Right lobe of liver (tissue), 6 donors: ENCODE measurements around the gene CABP2. TPM values are rescaled to one million over a fixed set of nuclear protein-coding genes. Genes with fewer than 3 reads are reported as not detected.
A peak's percentile ranks its signal among the peaks of the same experiment; 100 is the strongest.

ENCODE experiments used
- ATAC-seq, 4 donors: fragments of 200-7000 bp; cut with Tn5 transposase; one replicate each; pipeline ENCODE4 v1.9.1; 2020; ENCODE audit warnings: mild to moderate bottlenecking in 4 of 4, moderate library complexity in 4 of 4
- DNase-seq, 3 donors: peaks; one replicate each; pipeline ENCODE4 v3.0.0-alpha.2; 2020
- H3K27ac ChIP-seq, 3 donors: fragments of 200-600 bp; one replicate each; pipeline ENCODE4 v1.8.0; 2022
- H3K27me3 ChIP-seq, 2 donors: fragments of 200-600 bp; one replicate each; pipeline ENCODE4 v1.8.0; 2022
- H3K36me3 ChIP-seq, 4 donors: fragments of 200-600 bp; sonication (generic) in 1 of 4; one replicate each; pipeline versions ENCODE4 v1.5.1 to v1.8.0; 2017 to 2022; ENCODE audit warnings: control low read depth in 1 of 4
- H3K4me1 ChIP-seq, 4 donors: fragments of 200-600 bp; sonication (generic) in 1 of 4; one replicate each; pipeline versions ENCODE4 v1.5.1 to v1.8.0; 2017 to 2022; ENCODE audit warnings: control low read depth in 1 of 4
- H3K4me3 ChIP-seq, 3 donors: fragments of 200-600 bp; one replicate each; pipeline ENCODE4 v1.8.0; 2022
- H3K9me3 ChIP-seq, 4 donors: fragments of 200-600 bp; sonication (generic) in 1 of 4; one replicate each; pipeline versions ENCODE4 v1.5.1 to v1.8.0; 2017 to 2022; ENCODE audit warnings: control low read depth in 1 of 4
- CTCF ChIP-seq, 4 donors: fragments of 200-600 bp in 3 of 4; fragments of 450-650 bp in 1 of 4; IDR thresholded peaks; one replicate each; pipeline versions ENCODE4 v1.5.1 to v1.8.0; 2016 to 2022; ENCODE audit warnings: antibody characterized with exemption in 4 of 4, mild to moderate bottlenecking in 2 of 4
- POLR2A ChIP-seq: fragments of 450-650 bp; IDR thresholded peaks from one replicate; pipeline ENCODE4 v1.6.1; 2017; ENCODE audit warnings: antibody characterized with exemption, mild to moderate bottlenecking
- WGBS: methylation state at CpG from one replicate; pipeline ENCODE4 v1.1.6; 2018; ENCODE audit warnings: low coverage, low lambda C conversion rate; ENCODE audit not compliant: insufficient coverage; ENCODE audit errors: missing lambda C conversion rate; 5-methylcytosine and 5-hydroxymethylcytosine counted together
- intact Hi-C, 2 donors: fragments of 100-400 bp; cut with DNase I; formaldehyde crosslinking; loops; one replicate each; pipeline versions ENCODE4 v1.11.2 to v1.14.1; 2022
- total RNA-seq, 6 experiments: library from RNA; depleted of rRNA in 2 of 6; stranded (reverse); fragments of >200 nt in 2 of 6; fragmentation: NEBNext Ultra II Directional in 3 of 6; extraction: Animal tissue kit (Norgen Biotek cat#: 25700) in 3 of 6; gene quantifications; one replicate each; pipeline versions ENCODE4 v1.1.0 to v1.2.4, GENCODE V29; 2016 to 2023
- donor health status: DM: no; HTN: yes; CAD: no.
- donor health status: DM: no; HTN: no; CAD: no.
- donor health status: DM: no; HTN: no; CAD: no.
- donor health status: DM: no; HTN: yes; CAD: no.
- donor health status: DM: no; HTN: yes; CAD: no.

Gene CABP2
- total RNA-seq, 6 experiments from 2014 or later = not detected

DNA sequence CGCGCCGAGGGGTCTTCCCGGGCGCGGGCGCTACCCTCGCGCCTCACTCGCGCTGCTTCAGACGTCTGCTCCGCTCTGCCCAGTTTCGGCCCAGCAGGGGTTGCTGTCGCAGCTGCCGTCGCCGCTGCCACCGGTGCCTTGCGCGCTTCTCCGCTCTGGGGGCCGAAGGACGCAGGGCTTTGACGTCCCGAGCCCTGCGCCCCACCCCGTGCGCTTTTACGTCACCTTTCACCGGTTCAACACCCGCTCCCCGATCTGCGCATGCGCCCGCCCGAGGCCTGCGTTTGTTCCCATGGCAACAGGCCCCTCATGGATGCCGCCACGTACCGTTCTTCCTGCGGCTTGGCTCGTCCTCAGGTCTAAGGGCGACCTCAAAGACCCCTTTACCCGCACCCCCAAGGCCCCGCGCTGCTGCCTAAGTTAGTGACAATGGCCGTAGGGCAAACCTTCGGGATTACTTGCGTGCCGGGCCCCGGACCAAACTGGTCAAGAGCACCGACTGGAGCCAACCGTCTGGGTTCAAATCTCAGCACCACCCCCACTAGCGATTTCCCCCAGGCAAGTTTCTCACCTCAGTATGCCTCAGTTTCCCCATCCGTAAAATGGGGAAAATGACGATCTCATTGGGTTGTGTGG lies 14.6 kb downstream of the CABP2 start:
- peak overlapping the region; percentile 87 to 98 (median 98) for H3K27ac ChIP-seq
- peaks cover 0 to 34% (median 8%) of the 10 kb centered on the region in 4 donors for H3K4me1 ChIP-seq
- WGBS = 1% methylated on average over 13 of the region's 57 CpGs
- intact Hi-C loops = loop anchor here (5.0 to 10.0 kb wide), 3 partner anchors 41 to 116 kb away; partner anchors contain the start of genes RAD9A (in 2 of the 2) and TMEM134 (in 1 of the 2)
- no peak for TF ChIP-seq CTCF (IDR thresholded peaks at IDR 0.05)
- peak; percentile 20 for TF ChIP-seq POLR2A
- ATAC-seq (peak; percentile 29 to 55 (median 52)), DNase-seq (peak; percentile 98)
- H3K9me3 ChIP-seq = no peaks in the 10 kb centered on the region
- H3K4me3 ChIP-seq = peak overlapping the region; percentile 58 to 87 (median 78)
- H3K27me3 ChIP-seq = no peaks in the 10 kb centered on the region
- H3K36me3 ChIP-seq = no peaks in the 10 kb centered on the region

DNA sequence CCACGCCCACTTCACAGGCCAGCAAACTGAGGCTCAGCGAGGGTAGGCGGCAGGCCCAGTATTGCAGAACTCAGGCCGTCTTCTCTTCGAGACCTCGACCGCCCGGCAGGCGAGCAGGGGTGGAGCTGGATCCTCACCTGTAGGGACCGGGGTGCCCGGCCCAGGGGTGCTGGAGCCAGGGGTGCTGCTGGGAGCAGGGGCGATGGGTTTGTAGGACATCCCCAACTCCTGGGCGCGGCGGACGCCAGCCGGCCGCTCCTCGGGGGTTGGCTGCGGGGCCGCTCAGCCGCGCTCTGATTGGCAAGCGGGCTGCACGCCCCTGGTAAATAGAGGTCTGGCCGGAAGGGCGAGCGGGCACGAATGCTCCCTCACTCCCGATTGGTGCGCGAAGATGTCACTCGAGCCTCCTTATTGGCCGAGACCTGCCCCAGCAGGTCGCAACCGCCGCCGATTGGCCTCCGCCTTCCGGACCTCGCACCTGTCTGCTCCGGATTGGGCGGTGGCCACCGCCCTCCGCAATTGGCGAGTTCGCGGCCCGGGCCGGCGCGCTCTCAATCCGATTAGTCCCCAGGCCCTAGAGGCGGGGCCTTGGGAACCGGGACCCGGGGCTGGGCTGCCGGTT lies 15.3 kb downstream of the CABP2 start, which contains the start of gene CDK2AP2:
Gene CDK2AP2, minus strand, starts transcription at position 299 of the 622 bp plus-strand sequence. Its CDS starts 80 bp downstream, at position 219.
- H3K27me3 ChIP-seq = no peaks in the 10 kb centered on the region
- no peaks in the 10 kb centered on the region for H3K9me3 ChIP-seq
- peak; percentile 95 for TF ChIP-seq POLR2A
- TF ChIP-seq CTCF (IDR thresholded peaks at IDR 0.05) = no peak
- WGBS = 0% methylated on average over 9 of the region's 57 CpGs
- ATAC-seq (peak; percentile 64 to 86 (median 79)), DNase-seq (peak; percentile 100)
- peak within 1 kb of the TSS; percentile 87 to 98 (median 98) for H3K27ac ChIP-seq
- H3K4me3 ChIP-seq = peak within 1 kb of the TSS; percentile 58 to 87 (median 78)
- H3K4me1 ChIP-seq = peaks cover 0 to 34% (median 8%) of the 10 kb centered on the region in 4 donors
- intact Hi-C loops = loop anchor here (5.0 to 10.0 kb wide), 3 partner anchors 41 to 116 kb away; partner anchors contain the start of genes RAD9A (in 2 of the 2) and TMEM134 (in 1 of the 2)
- no peaks in the 10 kb centered on the region for H3K36me3 ChIP-seq

- H3K27ac ChIP-seq = peak overlapping the region; percentile 78 to 98 (median 87)
- H3K4me1 ChIP-seq = peaks cover 0 to 34% (median 8%) of the 10 kb centered on the region in 4 donors
Measured at GRCh38 chr11:67507242-67507863, 15.9 kb downstream of the CABP2 start.

More at GRCh38 chr11:67507242-67507863, 15.9 kb downstream of the CABP2 start:
- ATAC-seq (peak in 1 of 4 donors; percentile 31), DNase-seq (no peak)
- intact Hi-C loops = loop anchor here (5.0 to 10.0 kb wide), 3 partner anchors 40 to 115 kb away; partner anchors contain the start of genes RAD9A (in 2 of the 2) and TMEM134 (in 1 of the 2)
- WGBS = 5% methylated on average over 8 of the region's 33 CpGs
- no peaks in the 10 kb centered on the region for H3K9me3 ChIP-seq
- TF ChIP-seq CTCF (IDR thresholded peaks at IDR 0.05) (no peak), POLR2A (no peak)
- no peaks in the 10 kb centered on the region for H3K36me3 ChIP-seq
- no peaks in the 10 kb centered on the region for H3K27me3 ChIP-seq
- H3K4me3 ChIP-seq = peak overlapping the region; percentile 58 to 87 (median 78)
